Spleen (tissue), 7 donors: ENCODE data around the gene TBL3.
"Not testable (repeated sequence)": the region's sequence is repeated elsewhere in the genome, so short reads cannot be mapped to it uniquely, and the experiment has no call there.

ENCODE experiments used
- POLR2AphosphoS5 ChIP-seq, 3 donors: sonication (generic); formaldehyde crosslinking; IDR thresholded peaks; one replicate each; pipeline ENCODE4 v1.5.1; 2017; ENCODE audit warnings: antibody characterized with exemption in 3 of 3
- TF ChIP-seq, protein P1 (sequence below), 11 experiments: fragments of 200-600 bp in 7 of 11; fragments of 450-650 bp in 4 of 11; sonication (generic) in 4 of 11; IDR thresholded peaks in 8 of 11; conservative IDR thresholded peaks in 3 of 11; 1 replicate in 7 of 11; 2 replicates in 4 of 11; pipeline versions ENCODE4 v1.4.0 to v1.8.0; 2016 to 2021; ENCODE audit warnings: antibody characterized with exemption in 11 of 11, inconsistent platforms in 4 of 11, mild to moderate bottlenecking in 1 of 11
- donor health status: DM: no; HTN: no; CAD: no; lungs with moderate emphysema.
- donor health status: DM: no; HTN: no; CAD: no.
- donor health status: DM: no; HTN: no; CAD: no.

DNA sequence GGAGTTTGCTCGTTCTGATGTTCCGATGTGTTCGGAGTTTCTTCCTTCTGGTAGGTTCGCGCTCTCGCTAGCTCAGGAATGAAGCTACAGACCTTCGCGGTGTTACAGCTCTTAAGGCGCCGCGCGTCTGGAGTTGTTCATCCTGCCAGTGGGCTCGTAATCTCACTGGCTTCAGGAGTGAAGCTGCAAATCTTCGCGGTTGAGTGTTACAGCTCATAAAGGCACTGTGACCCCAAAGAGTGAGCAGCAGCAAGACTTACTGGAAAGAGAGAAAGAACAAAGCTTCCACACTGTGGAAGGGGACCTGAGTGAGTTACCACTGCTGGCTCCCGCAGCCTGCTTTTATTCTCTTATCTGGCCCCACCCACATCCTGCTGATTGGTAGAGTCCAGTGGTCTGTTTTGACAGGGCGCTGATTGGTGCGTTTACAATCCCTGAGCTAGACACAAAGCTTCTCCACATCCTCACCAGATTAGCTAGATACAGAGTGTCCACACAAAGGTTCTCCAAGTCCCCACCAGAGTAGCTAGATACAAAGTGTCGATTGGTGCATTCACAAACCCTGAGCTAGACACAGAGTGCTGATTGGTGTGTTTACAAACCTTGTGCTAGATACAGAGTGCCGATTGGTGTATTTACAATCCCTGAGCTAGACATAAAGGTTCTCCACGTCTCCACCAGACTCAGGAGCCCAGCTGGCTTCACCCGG lies 14.3 kb upstream of the TBL3 start:
- TF ChIP-seq, protein P1, sequence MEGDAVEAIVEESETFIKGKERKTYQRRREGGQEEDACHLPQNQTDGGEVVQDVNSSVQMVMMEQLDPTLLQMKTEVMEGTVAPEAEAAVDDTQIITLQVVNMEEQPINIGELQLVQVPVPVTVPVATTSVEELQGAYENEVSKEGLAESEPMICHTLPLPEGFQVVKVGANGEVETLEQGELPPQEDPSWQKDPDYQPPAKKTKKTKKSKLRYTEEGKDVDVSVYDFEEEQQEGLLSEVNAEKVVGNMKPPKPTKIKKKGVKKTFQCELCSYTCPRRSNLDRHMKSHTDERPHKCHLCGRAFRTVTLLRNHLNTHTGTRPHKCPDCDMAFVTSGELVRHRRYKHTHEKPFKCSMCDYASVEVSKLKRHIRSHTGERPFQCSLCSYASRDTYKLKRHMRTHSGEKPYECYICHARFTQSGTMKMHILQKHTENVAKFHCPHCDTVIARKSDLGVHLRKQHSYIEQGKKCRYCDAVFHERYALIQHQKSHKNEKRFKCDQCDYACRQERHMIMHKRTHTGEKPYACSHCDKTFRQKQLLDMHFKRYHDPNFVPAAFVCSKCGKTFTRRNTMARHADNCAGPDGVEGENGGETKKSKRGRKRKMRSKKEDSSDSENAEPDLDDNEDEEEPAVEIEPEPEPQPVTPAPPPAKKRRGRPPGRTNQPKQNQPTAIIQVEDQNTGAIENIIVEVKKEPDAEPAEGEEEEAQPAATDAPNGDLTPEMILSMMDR (IDR thresholded peaks at IDR 0.05 in 8 of 11, conservative IDR thresholded peaks at IDR 0.05 in 3 of 11), result not testable (repeated sequence)
- TF ChIP-seq POLR2AphosphoS5 (IDR thresholded peaks at IDR 0.05), result not testable (repeated sequence)
